Measurements from ENCODE around the gene IGLL1. TPM values are rescaled to one million over a fixed set of nuclear protein-coding genes. Genes with fewer than 3 reads are reported as not detected.
"Not testable (repeated sequence)": the region's sequence is repeated elsewhere in the genome, so short reads cannot be mapped to it uniquely, and the experiment has no call there.

IGLL1 gene
- total RNA-seq, 6 experiments from 2014 or later: not detected

DNA sequence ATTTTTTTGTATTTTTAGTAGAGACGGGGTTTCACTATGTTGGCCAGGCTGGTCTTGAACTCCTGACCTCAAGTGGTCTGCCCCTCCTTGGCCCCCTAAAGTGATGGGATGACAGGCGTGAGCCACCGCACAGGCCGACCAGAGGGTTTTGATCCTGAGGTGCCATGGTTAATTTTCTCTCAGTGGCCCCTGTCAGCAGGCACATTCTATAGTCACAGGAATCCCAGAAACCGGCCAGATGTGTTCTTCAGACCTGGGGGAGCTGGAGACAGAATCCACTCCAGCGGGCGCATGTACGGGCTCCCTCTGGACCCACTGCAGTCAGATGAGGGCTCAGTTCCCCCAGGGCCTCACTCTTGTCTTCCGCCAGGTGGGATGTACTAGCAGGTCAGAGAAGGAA, 17.0 kb downstream of the IGLL1 start:
- no peak overlapping the region for H3K4me3 Mint-ChIP-seq
- no peak overlapping the region for H3K27ac Mint-ChIP-seq
- DNase-seq: no peak
- peaks cover 46% of the 10 kb centered on the region for H3K27me3 Mint-ChIP-seq (ENCODE audit: insufficient read depth)
- TF ChIP-seq, protein P1, sequence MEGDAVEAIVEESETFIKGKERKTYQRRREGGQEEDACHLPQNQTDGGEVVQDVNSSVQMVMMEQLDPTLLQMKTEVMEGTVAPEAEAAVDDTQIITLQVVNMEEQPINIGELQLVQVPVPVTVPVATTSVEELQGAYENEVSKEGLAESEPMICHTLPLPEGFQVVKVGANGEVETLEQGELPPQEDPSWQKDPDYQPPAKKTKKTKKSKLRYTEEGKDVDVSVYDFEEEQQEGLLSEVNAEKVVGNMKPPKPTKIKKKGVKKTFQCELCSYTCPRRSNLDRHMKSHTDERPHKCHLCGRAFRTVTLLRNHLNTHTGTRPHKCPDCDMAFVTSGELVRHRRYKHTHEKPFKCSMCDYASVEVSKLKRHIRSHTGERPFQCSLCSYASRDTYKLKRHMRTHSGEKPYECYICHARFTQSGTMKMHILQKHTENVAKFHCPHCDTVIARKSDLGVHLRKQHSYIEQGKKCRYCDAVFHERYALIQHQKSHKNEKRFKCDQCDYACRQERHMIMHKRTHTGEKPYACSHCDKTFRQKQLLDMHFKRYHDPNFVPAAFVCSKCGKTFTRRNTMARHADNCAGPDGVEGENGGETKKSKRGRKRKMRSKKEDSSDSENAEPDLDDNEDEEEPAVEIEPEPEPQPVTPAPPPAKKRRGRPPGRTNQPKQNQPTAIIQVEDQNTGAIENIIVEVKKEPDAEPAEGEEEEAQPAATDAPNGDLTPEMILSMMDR (IDR thresholded peaks at IDR 0.05): no peak
- H3K4me1 Mint-ChIP-seq (ENCODE audit: low read depth): no peaks in the 10 kb centered on the region
- no peaks in the 10 kb centered on the region for H3K9me3 Mint-ChIP-seq
- no peaks in the 10 kb centered on the region for H3K36me3 Mint-ChIP-seq (ENCODE audit: low read depth)

DNA sequence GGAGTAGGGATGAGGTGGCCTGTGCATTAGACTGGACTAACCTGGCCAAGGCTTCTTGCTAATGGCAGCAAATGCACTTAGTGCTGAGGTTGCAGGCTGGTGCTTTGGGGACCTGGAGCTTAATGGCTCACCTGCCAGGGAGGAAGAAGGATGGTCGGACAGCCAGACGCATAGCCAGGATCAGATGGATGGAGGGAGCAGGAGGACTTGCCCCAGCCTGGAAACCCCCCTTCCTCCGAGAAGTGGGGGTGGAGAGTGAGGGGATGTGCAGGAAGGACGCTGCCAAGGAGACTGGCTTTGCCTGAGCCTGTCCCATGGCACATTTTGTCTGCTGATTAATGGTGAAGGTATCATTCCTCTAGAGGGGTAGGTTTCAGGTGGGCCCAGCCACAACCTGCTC, 17.9 kb downstream of the IGLL1 start:
- no peaks in the 10 kb centered on the region for H3K9me3 Mint-ChIP-seq
- H3K36me3 Mint-ChIP-seq (ENCODE audit: low read depth): no peaks in the 10 kb centered on the region
- TF ChIP-seq, protein P1 (IDR thresholded peaks at IDR 0.05): no peak
- no peak for DNase-seq
- H3K4me3 Mint-ChIP-seq: no peak overlapping the region
- peaks cover 49% of the 10 kb centered on the region for H3K27me3 Mint-ChIP-seq (ENCODE audit: insufficient read depth)
- H3K27ac Mint-ChIP-seq: no peak overlapping the region
- H3K4me1 Mint-ChIP-seq (ENCODE audit: low read depth): no peaks in the 10 kb centered on the region

DNA sequence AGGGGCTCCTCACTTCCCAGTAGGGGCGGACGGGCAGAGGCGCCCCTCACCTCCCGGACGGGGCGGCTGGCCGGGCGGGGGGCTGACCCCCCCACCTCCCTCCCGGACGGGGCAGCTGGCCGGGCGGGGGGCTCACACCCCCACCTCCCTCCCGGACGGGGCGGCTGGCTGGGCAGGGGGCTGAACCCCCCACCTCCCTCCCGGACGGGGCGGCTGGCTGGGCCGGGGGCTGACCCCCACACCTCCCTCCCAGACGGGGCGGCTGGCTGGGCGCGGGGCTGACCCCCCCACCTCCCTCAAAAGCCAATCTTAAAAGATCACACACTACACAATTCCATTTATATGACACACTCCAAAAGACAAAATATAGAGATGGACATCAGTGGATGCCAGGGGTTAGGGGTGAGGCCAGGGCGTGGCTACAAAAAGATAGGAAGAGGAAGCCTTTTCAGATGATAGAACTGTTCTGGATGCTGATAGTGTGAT, 19.0 kb downstream of the IGLL1 start:
- H3K36me3 Mint-ChIP-seq (ENCODE audit: low read depth); H3K9me3 Mint-ChIP-seq; DNase-seq; H3K27ac Mint-ChIP-seq; H3K4me3 Mint-ChIP-seq; H3K4me1 Mint-ChIP-seq (ENCODE audit: low read depth): not testable (repeated sequence)
- H3K27me3 Mint-ChIP-seq (ENCODE audit: insufficient read depth): peaks cover 43% of the 10 kb centered on the region

DNA sequence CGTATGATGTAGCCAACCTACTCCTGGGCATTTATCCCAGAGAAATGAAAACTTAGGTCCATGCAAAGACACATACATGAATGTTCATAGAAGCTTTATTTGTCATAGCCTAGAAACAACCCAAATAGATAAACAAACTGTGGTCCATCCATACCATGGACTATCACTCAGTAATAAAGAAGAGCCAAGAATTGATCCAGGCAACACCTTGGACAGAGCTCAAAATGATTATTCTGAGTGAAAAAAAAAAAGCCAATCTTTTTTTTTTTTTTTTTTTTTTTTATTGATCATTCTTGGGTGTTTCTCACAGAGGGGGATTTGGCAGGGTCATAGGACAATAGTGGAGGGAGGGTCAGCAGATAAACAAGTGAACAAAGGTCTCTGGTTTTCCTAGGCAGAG, 19.9 kb downstream of the IGLL1 start:
- DNase-seq; H3K4me1 Mint-ChIP-seq (ENCODE audit: low read depth); H3K27ac Mint-ChIP-seq; H3K4me3 Mint-ChIP-seq; H3K9me3 Mint-ChIP-seq; H3K36me3 Mint-ChIP-seq (ENCODE audit: low read depth): not testable (repeated sequence)
- peaks cover 42% of the 10 kb centered on the region for H3K27me3 Mint-ChIP-seq (ENCODE audit: insufficient read depth)

DNA sequence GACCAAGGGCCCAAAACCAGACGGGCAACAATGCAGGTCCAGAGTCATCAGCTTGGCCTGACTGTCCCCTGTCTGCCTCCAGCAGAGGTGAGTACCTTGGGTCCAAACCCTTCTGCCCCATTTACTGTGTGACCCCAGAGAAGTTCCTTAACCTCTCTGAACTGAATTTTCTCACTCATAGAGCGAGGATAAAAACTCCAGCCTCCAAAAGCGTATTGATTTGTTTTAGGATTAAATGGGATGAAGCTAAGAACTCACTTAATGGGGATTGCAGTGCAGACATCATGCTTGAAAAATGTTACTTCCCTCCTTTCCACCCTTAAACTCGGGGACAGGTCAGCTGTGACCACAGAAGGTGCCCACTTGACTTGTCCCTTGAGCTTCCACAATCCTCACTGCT, 22.6 kb downstream of the IGLL1 start:
- no peaks in the 10 kb centered on the region for H3K36me3 Mint-ChIP-seq (ENCODE audit: low read depth)
- H3K4me1 Mint-ChIP-seq (ENCODE audit: low read depth): no peaks in the 10 kb centered on the region
- DNase-seq: no peak

DNA sequence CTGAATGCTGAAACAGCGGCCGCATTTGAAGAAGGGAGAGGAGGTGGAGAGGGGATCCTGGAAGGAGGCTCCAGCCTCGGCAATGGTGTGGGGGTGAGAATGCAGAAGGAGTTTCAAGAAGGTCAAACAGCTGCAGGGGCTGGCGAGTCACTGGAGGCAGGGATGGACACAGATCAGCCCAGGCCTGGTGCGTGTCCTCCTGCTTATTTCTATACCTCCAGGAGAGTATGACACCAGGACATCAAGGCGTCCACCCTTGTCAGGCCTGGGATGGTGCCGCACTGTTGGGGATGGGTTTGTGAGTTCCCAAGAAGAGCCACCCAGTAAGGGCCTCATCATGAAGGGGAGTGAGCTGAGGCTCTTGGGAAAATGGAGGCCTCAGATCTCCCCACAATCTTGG, 23.1 kb downstream of the IGLL1 start:
- Mint-ChIP-seq H3K27ac (no peak overlapping the region), H3K27me3 (ENCODE audit: insufficient read depth) (peaks cover 23% of the 10 kb centered on the region), H3K9me3 (no peaks in the 10 kb centered on the region), H3K4me1 (ENCODE audit: low read depth) (no peaks in the 10 kb centered on the region), H3K36me3 (ENCODE audit: low read depth) (no peaks in the 10 kb centered on the region), H3K4me3 (no peak overlapping the region)
- DNase-seq: no peak
- TF ChIP-seq, protein P1 (IDR thresholded peaks at IDR 0.05): no peak

More for the DNA sequence above, 22.6 kb downstream of the IGLL1 start:
- Mint-ChIP-seq H3K4me3 (no peak overlapping the region), H3K27ac (no peak overlapping the region), H3K9me3 (no peaks in the 10 kb centered on the region), H3K27me3 (ENCODE audit: insufficient read depth) (peaks cover 26% of the 10 kb centered on the region)
- TF ChIP-seq, protein P1 (IDR thresholded peaks at IDR 0.05): no peak
